ENCODE measurements around the gene MS4A6E.
"Not testable (repeated sequence)": the region's sequence is repeated elsewhere in the genome, so short reads cannot be mapped to it uniquely, and the experiment has no call there.

MS4A6E gene

GRCh38 chr11:60360621-60361020, 33.6 kb downstream of the MS4A6E start:
- no peak for TF ChIP-seq CTCF (IDR thresholded peaks at IDR 0.05; ENCODE audit: low read depth, low read length, missing control alignments)

DNA sequence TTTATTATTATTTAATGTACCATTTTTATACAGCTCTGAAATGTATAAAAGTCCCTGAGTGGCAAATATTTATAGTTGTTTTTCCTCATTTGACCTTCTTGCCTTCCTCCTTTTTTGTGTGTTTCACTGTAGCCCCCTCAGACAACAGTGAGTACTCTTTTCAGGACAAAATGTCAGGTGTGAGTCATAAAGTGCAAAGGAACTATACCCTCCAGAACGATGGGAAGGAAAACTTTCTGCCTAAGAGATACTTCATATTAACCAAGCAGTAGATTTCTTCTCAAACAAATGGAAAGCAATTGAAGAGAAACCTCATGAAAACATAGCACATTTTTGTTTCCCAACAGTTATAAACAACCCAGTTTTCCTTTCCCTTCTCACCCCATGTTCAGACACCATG, 35.2 kb downstream of the MS4A6E start:
- in situ Hi-C loops (cut with HindIII; ENCODE audit: low sequenced_read_pairs), result no loop called here
- TF ChIP-seq CTCF (IDR thresholded peaks at IDR 0.05; ENCODE audit: low read depth, low read length, missing control alignments), result no peak
- H3K4me3 ChIP-seq (ENCODE audit: low read depth, low read length), result no peak overlapping the region
- no peak for DNase-seq (ENCODE audit: low read depth)

More at GRCh38 chr11:60360621-60361020, 33.6 kb downstream of the MS4A6E start:
- in situ Hi-C loops (cut with HindIII; ENCODE audit: low sequenced_read_pairs), result no loop called here
- no peak overlapping the region for H3K4me3 ChIP-seq (ENCODE audit: low read depth, low read length)
- DNase-seq (ENCODE audit: low read depth), result no peak

GRCh38 chr11:60363542-60364470, 36.8 kb downstream of the MS4A6E start:
- no peak overlapping the region for H3K4me3 ChIP-seq (ENCODE audit: low read depth, low read length)
- in situ Hi-C loops (cut with HindIII; ENCODE audit: low sequenced_read_pairs), result no loop called here
- TF ChIP-seq CTCF (IDR thresholded peaks at IDR 0.05; ENCODE audit: low read depth, low read length, missing control alignments), result peak; percentile 75
- peak; percentile 31 for DNase-seq (ENCODE audit: low read depth)

- DNase-seq (ENCODE audit: low read depth); in situ Hi-C loops (cut with HindIII; ENCODE audit: low sequenced_read_pairs); H3K4me3 ChIP-seq (ENCODE audit: low read depth, low read length): not testable (repeated sequence)
Measured at GRCh38 chr11:60366262-60366904, 39.3 kb downstream of the MS4A6E start.

DNA sequence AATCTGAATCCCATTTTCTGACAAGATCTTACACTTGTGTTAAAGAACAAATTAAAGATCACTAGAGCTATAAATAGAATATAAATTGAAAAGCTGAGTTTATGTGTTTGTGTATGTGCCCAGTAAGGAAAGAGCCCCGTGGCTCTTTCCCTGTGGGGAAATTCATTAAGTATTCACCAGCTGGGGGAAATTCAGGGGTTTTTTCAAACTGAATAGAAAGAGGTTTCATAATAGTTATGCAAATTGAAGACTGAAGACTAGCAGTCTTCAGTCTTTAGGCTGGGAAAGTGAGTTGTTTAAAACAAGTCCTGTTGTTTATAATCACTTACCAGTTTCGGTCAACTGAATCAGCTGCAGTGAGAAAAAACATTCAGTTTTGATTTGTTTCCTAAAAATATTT, 40.0 kb downstream of the MS4A6E start:
- no peak overlapping the region for H3K4me3 ChIP-seq (ENCODE audit: low read depth, low read length)
- in situ Hi-C loops (cut with HindIII; ENCODE audit: low sequenced_read_pairs), result no loop called here
- DNase-seq (ENCODE audit: low read depth), result no peak
- TF ChIP-seq CTCF (IDR thresholded peaks at IDR 0.05; ENCODE audit: low read depth, low read length, missing control alignments), result no peak

GRCh38 chr11:60367896-60368295, 40.8 kb downstream of the MS4A6E start:
- no peak for TF ChIP-seq CTCF (IDR thresholded peaks at IDR 0.05; ENCODE audit: low read depth, low read length, missing control alignments)
- DNase-seq (ENCODE audit: low read depth), result no peak
- no peak overlapping the region for H3K4me3 ChIP-seq (ENCODE audit: low read depth, low read length)
- in situ Hi-C loops (cut with HindIII; ENCODE audit: low sequenced_read_pairs), result no loop called here
